Measurements from ENCODE around the gene WDR7. TPM values are rescaled to one million over a fixed set of nuclear protein-coding genes. Genes with fewer than 3 reads are reported as not detected.

Gene WDR7
- total RNA-seq, 1 donor: 30.7 TPM

DNA sequence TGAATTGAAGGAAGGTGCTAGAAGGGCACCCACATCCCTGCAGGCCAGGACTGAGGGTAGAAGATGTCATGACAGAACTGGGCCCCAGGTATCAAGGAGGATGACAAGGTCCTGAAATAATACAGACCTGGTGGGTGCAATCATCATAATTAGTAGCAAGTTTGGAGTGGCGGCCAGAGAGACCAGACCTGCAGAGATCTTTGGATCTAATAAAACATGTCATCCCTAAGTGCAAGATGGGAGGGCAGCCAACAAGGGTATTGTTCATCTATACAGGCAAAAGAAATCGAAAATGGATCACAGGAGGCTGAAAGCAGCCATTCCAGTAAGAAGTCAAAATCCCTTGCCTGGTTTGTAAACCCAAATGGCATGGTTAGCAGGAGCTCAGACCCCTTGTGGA is 384.4 kb downstream of the WDR7 start:
- no peak for DNase-seq (ENCODE audit: low read depth)
- no peak overlapping the region for H3K4me3 ChIP-seq (ENCODE audit: low read depth, low read length)
- TF ChIP-seq, protein P1, sequence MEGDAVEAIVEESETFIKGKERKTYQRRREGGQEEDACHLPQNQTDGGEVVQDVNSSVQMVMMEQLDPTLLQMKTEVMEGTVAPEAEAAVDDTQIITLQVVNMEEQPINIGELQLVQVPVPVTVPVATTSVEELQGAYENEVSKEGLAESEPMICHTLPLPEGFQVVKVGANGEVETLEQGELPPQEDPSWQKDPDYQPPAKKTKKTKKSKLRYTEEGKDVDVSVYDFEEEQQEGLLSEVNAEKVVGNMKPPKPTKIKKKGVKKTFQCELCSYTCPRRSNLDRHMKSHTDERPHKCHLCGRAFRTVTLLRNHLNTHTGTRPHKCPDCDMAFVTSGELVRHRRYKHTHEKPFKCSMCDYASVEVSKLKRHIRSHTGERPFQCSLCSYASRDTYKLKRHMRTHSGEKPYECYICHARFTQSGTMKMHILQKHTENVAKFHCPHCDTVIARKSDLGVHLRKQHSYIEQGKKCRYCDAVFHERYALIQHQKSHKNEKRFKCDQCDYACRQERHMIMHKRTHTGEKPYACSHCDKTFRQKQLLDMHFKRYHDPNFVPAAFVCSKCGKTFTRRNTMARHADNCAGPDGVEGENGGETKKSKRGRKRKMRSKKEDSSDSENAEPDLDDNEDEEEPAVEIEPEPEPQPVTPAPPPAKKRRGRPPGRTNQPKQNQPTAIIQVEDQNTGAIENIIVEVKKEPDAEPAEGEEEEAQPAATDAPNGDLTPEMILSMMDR (IDR thresholded peaks at IDR 0.05; ENCODE audit: insufficient read depth, low read depth, low read length): no peak

GRCh38 chr18:57038395-57038794 is 387.2 kb downstream of the WDR7 start:
- TF ChIP-seq, protein P1 (IDR thresholded peaks at IDR 0.05; ENCODE audit: insufficient read depth, low read depth, low read length): no peak
- H3K4me3 ChIP-seq (ENCODE audit: low read depth, low read length): no peak overlapping the region
- DNase-seq (ENCODE audit: low read depth): no peak

DNA sequence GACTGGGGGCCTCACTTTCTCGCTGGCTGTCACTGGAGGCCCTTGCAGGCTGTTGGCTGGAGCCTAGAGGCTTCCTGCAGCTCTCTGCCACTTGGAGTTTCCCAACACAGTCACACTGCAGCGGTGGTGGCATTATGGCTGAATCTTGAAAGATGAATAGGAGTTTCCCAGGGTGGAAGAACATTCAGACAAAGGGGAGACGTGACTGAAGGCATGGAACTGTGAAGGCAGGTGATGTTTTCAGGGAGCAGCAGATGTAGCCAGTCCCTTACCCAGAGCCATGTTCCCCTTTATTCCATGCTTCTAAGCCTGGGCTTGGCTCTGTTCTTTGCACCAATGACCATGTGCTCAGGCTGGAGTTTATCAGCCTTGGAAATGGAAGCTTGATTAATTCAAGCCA is 389.0 kb downstream of the WDR7 start:
- H3K4me3 ChIP-seq (ENCODE audit: low read depth, low read length): no peak overlapping the region
- TF ChIP-seq, protein P1 (IDR thresholded peaks at IDR 0.05; ENCODE audit: insufficient read depth, low read depth, low read length): no peak
- DNase-seq (ENCODE audit: low read depth): no peak

DNA sequence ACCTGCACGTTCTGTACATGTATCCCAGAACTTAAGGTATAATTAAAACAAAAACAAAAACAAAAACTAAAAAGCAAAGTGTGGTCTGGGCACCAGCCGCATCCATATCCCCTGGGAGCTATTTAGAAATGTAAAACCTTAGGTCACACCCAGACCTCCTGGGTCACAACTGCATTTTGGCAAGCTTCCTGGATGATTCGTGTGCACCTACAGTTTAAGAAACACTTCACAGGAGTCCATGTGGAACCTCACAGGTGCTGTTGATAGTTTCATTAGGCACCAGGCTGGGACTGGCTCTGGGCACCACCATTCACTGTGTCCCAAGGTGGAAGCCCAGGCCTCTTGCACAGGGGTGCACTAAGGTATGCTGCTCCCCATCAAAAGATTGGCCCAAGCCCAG is 392.1 kb downstream of the WDR7 start:
- no peak overlapping the region for H3K4me3 ChIP-seq (ENCODE audit: low read depth, low read length)
- TF ChIP-seq, protein P1 (IDR thresholded peaks at IDR 0.05; ENCODE audit: insufficient read depth, low read depth, low read length): no peak
- DNase-seq (ENCODE audit: low read depth): no peak

DNA sequence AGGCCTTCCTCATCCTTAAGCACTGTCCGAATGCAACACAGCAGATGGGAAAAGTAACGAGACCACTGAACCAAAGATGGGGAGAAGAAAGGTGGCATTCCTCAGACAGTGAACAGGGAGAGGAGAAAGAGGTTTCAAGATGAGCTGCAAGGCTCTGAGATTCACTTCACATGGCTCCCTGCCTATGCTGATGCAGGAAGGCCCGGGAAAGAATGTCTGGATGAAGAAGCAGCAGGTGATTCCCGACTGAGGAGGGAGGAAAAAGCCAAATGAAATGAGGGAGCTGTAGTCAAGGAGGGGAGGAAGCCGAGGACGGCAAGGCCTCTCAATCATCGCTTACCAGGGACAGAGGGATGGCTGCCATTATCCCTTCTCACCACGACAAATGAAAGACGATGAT is 397.2 kb downstream of the WDR7 start:
- H3K4me3 ChIP-seq (ENCODE audit: low read depth, low read length): no peak overlapping the region
- TF ChIP-seq, protein P1 (IDR thresholded peaks at IDR 0.05; ENCODE audit: insufficient read depth, low read depth, low read length): no peak
- no peak for DNase-seq (ENCODE audit: low read depth)

- no peak overlapping the region for H3K4me3 ChIP-seq (ENCODE audit: low read depth, low read length)
- no peak for DNase-seq (ENCODE audit: low read depth)
- TF ChIP-seq, protein P1 (IDR thresholded peaks at IDR 0.05; ENCODE audit: insufficient read depth, low read depth, low read length): no peak
These were observed 397.7 kb downstream of the WDR7 start for GRCh38 chr18:57048859-57049258.

GRCh38 chr18:57050310-57050949 is 399.3 kb downstream of the WDR7 start:
- no peak for DNase-seq (ENCODE audit: low read depth)
- TF ChIP-seq, protein P1 (IDR thresholded peaks at IDR 0.05; ENCODE audit: insufficient read depth, low read depth, low read length): no peak

More at GRCh38 chr18:57050310-57050949, 399.3 kb downstream of the WDR7 start:
- H3K4me3 ChIP-seq (ENCODE audit: low read depth, low read length): no peak overlapping the region

Data from fibroblast of villous mesenchyme (primary cell).